Stimulated activated CD4-positive, alpha-beta T cell treated with anti-CD3 and anti-CD28 coated beads, Interleukin-15, amount 100 ng/mL, for 1 hour (primary cell): ENCODE data around the gene TMEM167A.
"Not testable (repeated sequence)": the region's sequence is repeated elsewhere in the genome, so short reads cannot be mapped to it uniquely, and the experiment has no call there.

Experiments used
- DNase-seq, 2 donors: peaks; one replicate each; pipeline ENCODE4 v3.0.0-alpha.2; 2020; ENCODE audit warnings: low read depth in 1 of 2, low spot score in 1 of 2

TMEM167A gene

DNA sequence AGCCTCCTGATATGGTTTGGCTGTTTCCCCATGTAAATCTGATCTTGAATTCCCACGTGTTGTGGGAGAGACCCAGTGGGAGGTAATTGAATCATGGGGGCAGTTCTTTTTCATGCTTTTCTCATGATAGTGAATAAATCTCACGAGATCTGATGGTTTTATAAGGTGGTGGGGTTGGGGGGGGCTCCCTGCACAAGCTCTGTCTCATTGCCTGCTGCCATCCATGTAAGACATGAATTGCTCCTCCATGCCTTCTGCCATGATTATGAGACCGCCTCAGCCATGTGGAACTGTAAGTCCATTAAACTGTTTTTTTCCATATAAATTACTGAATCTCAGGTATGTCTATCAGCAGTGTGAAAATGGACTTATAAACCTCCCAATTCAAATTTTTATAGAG is 13.0 kb upstream of the TMEM167A start:
- no peak for DNase-seq

DNA sequence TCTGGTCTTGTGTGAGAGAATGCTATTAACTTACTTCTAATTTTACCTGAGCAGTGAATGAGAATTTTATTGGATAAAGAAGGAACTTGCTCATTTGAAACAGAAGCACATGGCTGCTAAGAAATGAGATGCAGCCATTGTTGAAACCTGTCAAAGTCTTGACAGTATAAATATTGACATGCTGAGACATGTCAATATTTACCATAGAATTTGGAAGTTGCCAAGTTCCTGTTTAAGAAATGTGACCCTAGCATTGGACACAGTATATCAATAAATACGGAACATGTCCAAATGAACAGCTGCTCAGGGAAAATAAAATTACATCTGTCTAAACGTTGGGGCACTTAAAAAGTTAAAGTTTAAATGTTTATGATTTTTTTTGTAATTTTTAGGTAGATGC is 7.9 kb upstream of the TMEM167A start:
- no peak for DNase-seq

DNA sequence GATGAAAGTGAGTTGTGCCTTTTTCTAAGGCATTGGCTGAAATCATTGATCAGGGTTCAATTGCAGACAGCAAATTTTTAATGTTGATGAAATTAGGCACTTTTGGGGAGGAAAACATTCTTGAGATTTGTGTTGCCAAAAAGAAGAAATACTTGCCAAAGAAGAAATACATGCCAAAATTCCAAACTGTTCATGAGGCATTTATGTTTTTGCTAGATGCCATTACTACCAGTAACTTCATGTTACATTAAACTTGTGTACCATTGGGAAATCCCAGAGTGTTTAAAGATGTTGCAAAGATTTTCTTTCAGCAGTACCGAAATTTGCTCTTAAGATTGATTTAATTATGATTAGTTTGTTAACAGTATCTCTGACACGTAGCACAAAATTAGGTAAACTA is 7.1 kb upstream of the TMEM167A start:
- no peak for DNase-seq

DNA sequence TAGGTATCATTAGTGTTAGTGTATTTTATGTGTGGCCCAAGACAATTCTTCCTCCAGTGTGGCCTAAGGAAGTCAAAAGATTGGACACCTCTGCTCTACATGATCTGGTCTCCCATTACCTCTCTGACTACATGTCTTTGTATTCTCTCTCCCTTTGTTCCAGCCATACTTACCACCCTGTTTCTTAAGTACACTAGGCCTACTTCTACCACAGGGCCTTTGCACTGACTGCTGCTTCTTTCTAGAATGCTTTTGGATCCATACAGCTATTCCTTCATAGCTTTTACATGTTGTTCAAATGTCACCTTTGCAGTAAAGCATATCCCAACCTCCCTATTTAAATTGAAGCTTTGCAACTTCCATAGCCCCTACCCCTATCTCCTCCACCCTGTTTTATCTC is 5.6 kb upstream of the TMEM167A start:
- DNase-seq: no peak

DNA sequence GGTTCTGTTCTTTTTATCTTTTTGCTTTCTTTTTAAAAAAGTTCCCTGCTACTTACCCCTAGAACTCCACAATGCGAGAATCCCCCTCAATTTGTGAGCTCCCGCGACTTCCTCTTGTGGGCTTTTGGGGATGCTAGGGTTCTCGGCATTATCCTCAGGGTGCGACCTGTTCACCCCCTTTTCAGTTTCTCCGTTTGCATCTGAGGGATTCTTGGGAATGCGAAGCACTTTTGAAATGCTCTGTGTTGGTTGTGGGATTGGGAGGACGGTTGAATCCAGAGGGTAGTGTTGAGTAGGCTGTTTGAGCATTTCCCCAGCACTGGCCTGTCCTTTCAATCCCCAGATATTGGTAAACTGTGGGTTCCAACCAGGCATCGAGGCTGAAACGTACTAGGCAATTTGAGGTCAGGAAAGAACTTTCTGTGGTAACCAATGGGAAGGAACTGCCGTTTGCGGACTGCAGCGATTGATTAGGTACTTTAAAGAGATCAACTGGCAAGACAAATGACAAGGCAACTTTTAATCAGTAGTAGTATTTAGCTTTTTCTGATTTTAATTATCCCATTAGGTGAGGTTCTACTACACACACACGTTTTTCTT is 568 bp upstream of the TMEM167A start:
- no peak for DNase-seq

DNA sequence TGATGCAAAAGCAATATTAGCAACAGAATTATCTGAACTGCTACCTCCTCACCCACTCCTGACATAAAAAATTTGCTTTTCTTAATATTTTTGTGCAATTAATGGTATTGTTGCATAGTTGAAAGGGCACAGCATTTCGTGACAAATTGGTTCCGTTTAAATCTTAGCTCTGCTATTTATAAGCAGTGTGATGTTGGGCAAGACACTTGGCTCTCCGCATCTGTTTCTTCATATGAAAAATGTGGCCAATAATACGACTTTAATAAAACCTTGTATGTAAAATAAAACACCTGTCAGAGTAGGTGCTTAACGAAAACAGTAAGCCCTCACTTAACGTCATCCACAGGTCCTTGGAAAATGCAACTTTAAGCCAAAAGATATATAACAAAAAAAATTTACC is 4.2 kb downstream of the TMEM167A start:
- DNase-seq: no peak

DNA sequence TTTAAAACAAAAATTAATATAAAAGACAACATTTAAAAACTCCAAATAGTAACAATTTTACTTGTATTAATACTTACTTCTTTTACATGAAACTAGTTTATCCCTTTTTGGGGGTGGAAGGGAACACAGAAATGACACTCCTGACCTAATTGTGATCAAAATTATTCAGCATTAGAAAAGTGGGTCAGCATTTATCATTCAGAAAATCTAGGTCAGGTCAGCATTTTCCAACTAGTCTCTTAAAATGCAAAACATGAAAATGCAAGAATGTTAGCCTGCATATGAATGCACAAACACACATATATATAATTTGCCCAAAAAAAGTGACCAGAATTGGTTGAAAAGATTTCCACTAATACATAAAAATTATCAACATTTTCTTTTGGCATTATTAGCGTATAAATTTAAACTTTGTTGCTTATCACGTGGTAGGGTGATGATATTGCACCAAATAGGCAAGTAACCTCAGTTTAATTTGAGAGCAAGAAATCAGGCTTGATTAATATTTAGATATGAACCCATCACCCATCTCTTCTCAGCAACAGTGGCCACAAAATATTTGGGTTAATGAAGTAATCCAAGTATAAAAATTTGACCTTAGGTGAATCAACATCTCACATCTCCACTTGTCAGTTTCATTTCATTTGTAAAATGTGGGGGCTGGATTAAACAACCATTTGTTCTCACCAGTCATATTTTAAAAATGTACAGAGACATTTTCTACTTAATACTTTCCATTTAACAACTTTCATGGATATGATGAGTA is 5.7 kb downstream of the TMEM167A start:
- DNase-seq: no peak

DNA sequence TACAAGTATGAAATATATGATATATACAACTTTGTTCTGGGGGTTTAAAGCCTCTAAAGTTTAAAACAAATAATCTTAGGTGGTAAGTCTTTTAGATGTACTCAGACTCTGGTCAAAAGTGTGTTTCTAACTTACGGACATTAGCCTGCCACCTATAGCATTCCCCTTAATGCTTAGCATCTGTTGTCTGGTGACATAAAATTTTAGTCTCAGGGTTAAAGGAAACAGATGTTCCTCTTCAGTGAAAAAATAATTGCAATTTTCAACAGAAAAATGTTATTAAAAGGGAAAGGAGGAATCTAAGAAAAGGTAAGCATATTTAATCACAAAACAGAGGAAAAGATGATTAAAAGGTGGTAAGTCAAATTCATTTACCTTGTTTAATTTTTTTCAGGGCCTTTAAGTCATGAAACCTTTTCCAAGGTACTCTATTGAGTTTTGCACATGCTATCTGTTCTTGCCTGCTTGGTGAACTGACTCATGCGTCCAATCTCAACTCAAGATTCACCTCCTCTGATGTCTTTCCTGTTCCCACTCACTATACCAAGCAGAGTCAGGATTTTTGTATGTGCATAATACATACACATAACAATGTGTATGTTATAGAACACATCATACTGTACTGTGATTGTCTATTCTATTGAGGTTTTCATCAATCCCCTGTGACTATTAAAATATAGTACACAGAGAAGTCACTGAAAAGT is 7.9 kb downstream of the TMEM167A start:
- DNase-seq: no peak

DNA sequence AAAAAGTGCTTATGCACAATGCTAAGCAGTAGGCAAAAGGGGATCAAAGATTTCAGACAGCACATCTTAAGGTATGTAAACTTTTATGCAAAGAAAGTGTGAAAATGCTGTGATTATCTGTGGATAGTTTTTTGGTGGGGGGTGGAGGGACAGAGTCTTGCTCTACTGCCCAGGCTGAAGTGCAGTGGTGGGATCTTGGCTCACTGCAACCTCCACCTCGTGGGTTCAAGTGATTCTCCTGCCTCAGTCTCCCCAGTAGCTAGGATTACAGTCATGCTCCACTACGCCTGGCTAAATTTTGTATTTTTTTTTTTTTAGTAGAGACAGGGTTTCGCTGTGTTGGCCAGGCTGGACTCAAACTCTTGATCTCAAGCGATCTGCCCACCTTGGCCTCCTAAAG is 9.8 kb downstream of the TMEM167A start:
- DNase-seq: not testable (repeated sequence)

DNA sequence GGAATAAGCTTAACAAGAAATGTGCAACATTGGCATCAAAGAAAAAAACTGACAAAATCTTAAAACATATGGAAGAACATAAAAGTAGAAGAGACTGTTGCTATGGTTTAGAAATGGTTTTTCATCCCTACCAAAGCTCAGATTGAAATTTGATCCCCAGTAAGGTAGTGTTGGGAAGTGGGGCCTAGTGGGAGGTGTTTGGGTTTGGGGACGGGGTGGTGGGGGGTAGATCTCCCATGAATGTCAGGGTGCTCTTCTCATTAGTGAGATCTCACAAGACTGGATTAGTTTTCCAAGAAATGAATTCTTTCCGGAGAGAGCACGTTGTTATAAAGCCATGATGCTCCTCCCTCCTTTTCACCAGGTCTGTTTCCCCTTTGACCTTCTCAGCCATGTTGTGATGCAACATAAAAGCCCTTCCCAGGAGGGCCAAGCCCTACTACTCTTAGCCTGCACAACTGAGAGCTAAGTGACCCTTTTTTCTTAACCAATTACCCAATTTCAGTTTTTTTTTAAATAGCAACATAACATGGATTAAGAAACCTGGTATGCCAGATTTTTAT is 10.6 kb downstream of the TMEM167A start:
- no peak for DNase-seq

DNA sequence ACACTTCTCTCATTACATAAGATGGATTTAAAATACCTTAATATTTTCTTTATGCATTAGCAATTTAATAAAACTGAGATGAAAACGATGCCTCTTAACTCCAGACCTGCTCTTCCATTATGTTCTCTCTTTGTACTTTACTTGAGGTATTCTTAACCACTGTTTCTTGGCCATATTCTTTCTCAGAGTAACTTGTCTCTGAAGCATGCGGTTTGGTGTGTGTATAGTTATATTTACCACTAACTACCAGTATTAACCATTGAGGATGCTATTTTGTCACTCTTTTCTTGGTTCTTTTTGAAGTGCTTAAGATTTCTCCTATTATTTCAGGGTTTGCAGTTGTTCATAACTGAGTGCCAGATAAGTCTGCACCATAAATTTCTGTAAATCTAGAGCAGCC is 17.9 kb downstream of the TMEM167A start:
- no peak for DNase-seq

DNA sequence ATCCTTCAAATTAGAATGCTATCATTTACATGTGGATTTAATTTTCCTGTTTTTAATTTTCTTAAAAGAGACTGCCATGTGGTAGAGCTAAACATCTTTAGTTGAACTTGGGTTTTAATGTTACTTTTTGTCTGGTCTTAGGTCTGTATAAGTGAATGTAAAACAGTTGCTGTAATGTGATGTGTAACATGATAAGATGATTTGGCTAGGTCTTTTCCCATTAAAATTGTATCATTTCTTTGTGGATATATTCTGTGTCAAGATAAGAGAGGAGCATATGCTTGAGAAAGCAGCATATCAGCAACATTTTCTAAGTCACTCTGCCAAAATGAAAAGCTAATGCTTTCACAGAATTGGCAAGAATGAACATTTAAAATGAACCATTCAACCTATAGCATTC is 18.5 kb downstream of the TMEM167A start:
- DNase-seq: no peak

DNA sequence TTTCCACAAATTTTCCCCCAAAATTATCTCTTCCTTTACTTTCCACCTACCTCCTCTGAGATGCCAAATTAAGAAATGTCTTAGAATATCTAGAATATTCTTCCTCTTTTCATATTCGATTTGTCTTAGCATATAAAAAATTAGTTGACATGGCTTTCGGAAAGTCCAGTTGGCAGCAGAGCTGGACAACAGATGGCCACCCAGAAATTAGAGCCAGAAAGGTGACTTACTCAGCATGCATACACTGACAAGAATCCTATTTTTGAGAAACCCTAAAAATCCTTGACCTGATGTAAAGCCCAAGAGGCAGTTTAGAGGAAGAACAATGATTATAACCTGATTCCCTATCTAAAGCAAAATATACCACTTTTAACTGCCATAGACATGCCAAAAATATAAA is 22.0 kb downstream of the TMEM167A start:
- DNase-seq: no peak

DNA sequence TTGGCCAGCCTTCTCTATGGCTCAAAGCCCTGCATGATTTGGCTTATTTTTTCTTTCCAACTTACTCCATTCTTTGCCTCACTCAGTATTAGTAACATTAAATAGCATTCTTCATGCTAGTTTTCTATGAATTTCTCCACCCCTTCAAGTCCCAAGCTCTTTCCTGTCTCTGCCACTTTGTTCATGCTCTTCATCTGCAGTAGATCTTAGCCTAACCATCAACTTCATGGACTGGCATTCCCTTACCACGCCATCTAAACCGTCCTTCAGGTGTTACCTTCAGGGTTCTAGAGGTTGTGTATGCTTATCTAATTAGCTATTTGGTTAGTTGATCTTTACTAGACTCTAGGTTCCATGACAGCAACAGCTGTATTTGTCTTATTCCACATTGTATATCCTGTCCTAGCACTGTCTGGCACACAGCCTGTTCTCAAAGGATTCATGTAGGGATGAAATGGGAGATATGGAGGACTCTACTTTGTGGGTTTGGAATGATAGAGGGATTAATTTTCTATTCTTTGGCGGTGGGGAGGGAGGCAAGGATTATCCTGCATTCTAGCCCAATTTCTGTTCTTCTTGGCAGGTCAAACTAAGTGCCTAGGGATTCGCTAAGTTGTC is 26.4 kb downstream of the TMEM167A start:
- no peak for DNase-seq

DNA sequence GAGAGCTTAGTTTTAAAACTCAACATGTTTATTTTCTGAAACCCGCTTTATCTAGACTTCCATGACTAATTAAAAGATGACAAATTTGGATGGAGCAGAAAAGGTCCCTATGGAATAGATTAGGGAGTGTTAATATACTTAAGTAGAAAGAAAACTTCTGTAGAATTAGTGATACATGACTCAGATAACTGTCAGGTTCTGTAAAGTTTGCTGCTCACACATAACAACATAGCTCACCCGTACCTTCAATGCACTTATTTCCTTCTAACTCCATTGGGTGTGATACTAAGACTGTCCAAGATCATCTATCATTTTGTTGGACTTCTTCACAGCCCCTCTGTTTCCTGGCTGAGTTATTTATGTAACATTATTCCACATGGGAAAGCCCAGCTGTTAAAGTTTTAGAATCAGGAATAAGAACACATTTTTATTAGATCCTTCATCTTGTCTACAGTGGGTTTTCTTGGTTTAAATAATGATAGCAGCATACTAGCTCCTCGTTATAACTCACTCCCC is 27.8 kb downstream of the TMEM167A start:
- DNase-seq: no peak

DNA sequence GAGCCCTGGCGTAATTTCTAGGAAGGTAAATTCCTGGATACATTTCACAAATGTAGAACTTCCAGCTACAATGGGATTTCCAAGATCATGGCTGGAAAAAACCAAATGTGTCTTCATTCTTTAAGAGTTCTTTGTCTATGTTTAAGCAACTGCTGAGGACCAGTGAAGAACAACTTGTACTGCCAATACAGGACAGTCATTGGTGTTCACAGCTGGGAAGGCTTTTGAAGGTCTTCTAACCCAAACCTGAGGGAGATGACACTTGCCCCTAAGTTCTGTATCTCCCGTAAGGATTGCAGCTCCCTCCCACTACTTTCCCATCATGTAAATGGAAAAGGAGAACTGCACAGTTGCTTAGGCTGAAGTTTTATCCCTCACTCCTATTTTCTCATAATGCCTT is 28.4 kb downstream of the TMEM167A start:
- DNase-seq: no peak

DNA sequence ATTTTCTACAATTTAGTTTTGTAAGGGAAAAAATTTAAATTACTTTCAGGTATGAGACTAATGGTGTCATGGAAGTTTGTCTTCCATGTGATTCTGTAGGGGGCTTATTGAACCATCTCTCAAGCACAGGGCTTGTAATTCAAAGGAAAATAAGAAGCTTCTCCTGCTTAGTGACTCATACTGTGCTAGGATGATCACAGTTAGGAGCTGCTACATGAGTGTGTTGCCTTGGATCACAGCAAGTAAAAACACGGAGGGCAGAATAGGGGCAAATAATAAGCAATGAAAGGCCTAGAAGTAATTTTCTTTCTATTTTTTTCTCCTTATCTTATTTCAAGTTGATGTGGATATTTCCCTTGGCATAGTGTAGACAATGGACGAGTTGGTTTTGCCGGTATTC is 28.9 kb downstream of the TMEM167A start:
- DNase-seq: no peak

DNA sequence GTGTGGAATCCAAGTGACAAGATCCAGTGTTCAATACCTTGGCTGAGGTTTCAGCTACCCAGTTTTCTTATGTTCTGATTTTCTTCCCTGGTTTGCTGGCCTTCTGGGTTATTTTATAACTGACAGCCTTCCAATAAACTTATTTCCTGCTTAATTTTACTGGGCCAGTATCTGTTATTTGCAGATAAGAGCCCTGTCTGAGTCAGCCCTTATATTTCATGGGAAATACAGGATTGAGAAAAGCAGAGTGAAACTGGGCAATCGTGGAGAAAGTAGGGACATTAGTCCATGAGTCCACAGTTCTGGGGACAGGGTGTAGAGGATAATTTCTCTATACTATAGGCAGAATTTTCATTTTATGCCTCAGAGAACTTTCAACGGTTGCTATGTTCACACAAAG is 32.3 kb downstream of the TMEM167A start:
- DNase-seq: no peak

DNA sequence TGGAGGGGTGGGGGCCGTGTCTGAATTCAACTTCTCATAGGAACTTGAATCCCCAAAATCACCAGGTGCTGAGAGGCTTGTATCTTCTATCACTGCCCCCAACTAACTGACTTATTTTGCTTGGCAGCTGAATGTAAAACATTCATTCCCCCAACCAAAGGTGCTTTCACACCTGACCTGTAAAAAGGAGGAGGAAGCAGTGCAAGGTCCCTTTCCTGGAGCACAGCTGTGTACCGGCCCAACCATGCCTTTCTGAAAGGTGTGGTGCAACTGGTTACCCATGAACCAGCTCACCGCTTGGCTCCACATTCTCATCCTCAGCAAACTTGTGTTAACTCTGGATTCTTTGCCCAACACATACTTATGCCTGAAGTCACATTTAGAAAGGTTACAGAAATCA is 34.7 kb downstream of the TMEM167A start:
- no peak for DNase-seq

DNA sequence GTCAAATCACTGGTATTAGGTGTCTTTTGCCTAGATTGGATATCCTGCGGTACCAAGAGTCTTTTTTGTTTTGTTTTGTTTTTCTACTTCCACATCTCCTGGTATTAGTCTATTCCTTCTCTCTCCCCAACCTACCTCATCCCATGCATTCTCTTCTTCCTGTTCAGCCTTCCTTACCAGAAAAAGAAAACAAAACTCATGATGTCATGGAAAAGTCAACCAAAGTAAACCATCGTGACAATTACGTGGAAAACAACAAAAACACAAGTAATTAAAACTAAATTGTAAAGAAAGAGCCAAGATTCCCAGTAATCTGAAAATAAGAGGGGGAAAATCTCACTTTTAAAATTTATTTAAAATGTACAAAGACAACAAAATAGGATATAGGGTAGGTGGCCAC is 38.3 kb downstream of the TMEM167A start:
- no peak for DNase-seq

DNA sequence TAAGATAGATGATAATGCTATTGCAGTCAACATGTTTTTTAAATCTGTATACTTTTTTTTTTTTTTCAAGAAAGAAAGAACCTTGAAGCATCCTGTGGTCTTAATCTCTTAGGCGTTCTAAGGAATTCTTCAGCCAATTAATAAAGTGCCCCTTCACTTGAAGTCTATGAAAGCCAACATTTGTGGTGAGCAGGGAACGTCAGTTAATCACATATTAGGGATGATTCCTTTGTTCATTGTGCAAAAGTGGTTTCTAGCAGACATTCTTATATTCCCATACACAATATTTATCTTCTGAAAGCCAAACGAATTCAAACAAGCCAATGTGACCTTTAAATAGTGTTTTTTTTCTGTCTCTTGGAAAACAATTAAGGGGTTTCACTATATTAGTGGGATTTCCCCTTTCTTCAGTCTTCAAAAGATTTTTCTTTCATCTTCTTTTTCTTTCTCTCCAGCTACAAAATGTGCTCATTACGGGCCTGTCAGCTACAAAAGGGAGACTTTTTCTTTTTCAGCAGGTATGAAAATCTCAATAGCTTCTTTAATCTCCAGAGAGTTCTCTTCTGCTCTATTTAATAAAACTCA is 40.1 kb downstream of the TMEM167A start:
- no peak for DNase-seq
